H9 (cell line): ENCODE data around the gene TMBIM6. TPM values are rescaled to one million over a fixed set of nuclear protein-coding genes. Genes with fewer than 3 reads are reported as not detected.

Experiments used
- DNase-seq: peaks from one replicate; pipeline ENCODE4 v3.0.0-alpha.2; 2017
- H2AFZ ChIP-seq: one replicate; pipeline ENCODE4 v1.6.1; 2013; ENCODE audit warnings: mild to moderate bottlenecking, low read length, control low read depth, moderate library complexity
- H2AK5ac ChIP-seq: 2 replicates; pipeline ENCODE4 v1.6.1; 2013; ENCODE audit warnings: low read length, control low read depth, mixed read lengths; ENCODE audit not compliant: insufficient read length
- H2BK120ac ChIP-seq: one replicate; pipeline ENCODE4 v1.6.1; 2013; ENCODE audit warnings: low read depth, mild to moderate bottlenecking, low read length, control low read depth, inconsistent platforms; ENCODE audit not compliant: poor library complexity, severe bottlenecking
- H2BK12ac ChIP-seq: 2 replicates; pipeline ENCODE4 v1.6.1; 2013; ENCODE audit warnings: low read length, control low read depth, mixed read lengths, low read depth; ENCODE audit not compliant: insufficient read length
- H2BK15ac ChIP-seq: 2 replicates; pipeline ENCODE4 v1.6.1; 2013; ENCODE audit warnings: low read depth, low read length, control low read depth
- H2BK20ac ChIP-seq: one replicate; pipeline ENCODE4 v1.6.1; 2013; ENCODE audit warnings: low read depth, mild to moderate bottlenecking, low read length, control low read depth, inconsistent platforms; ENCODE audit not compliant: poor library complexity, severe bottlenecking
- H2BK5ac ChIP-seq: 2 replicates; pipeline ENCODE4 v1.6.1; 2013; ENCODE audit warnings: low read length, control low read depth, mixed read lengths; ENCODE audit not compliant: insufficient read length
- H3K14ac ChIP-seq: 2 replicates; pipeline ENCODE4 v1.6.1; 2013; ENCODE audit warnings: low read length, control low read depth; ENCODE audit not compliant: insufficient read depth
- H3K18ac ChIP-seq: 2 replicates; pipeline ENCODE4 v1.6.1; 2013; ENCODE audit warnings: low read depth, mild to moderate bottlenecking, mixed read lengths, low read length, control low read depth; ENCODE audit not compliant: insufficient read length
- H3K23ac ChIP-seq: 2 replicates; pipeline ENCODE4 v1.6.1; 2013; ENCODE audit warnings: low read length, control low read depth, mixed read lengths, low read depth; ENCODE audit not compliant: insufficient read length
- H3K23me2 ChIP-seq: 2 replicates; pipeline ENCODE4 v1.6.1; 2013; ENCODE audit warnings: low read depth, mild to moderate bottlenecking, mixed read lengths, low read length, control low read depth; ENCODE audit not compliant: insufficient read length, poor library complexity, severe bottlenecking
- H3K27ac ChIP-seq: 2 replicates; pipeline ENCODE4 v1.5.1; 2013; ENCODE audit warnings: low read length, control low read depth, mixed read lengths, low read depth; ENCODE audit not compliant: insufficient read length
- H3K27me3 ChIP-seq: 2 replicates; pipeline ENCODE4 v1.6.1; 2013; ENCODE audit warnings: low read length, control low read depth, inconsistent platforms; ENCODE audit not compliant: insufficient read depth
- H3K4ac ChIP-seq: 2 replicates; pipeline ENCODE4 v1.6.1; 2013; ENCODE audit warnings: low read depth, mild to moderate bottlenecking, control low read depth, inconsistent platforms, low read length, moderate library complexity
- H3K4me1 ChIP-seq: 2 replicates; pipeline ENCODE4 v1.6.1; 2013; ENCODE audit warnings: low read length, control low read depth, inconsistent platforms; ENCODE audit not compliant: insufficient read depth
- H3K4me2 ChIP-seq: 2 replicates; pipeline ENCODE4 v1.6.1; 2013; ENCODE audit warnings: low read length, control low read depth, mixed read lengths; ENCODE audit not compliant: insufficient read length, insufficient read depth
- H3K56ac ChIP-seq: 2 replicates; pipeline ENCODE4 v1.6.1; 2013; ENCODE audit warnings: low read depth, mild to moderate bottlenecking, mixed read lengths, low read length, control low read depth; ENCODE audit not compliant: insufficient read length
- H3K79me1 ChIP-seq: 2 replicates; pipeline ENCODE4 v1.6.1; 2013; ENCODE audit warnings: low read depth, mild to moderate bottlenecking, moderate library complexity, low read length, control low read depth, inconsistent platforms; ENCODE audit not compliant: insufficient read depth, poor library complexity, severe bottlenecking
- H3K79me2 ChIP-seq: 2 replicates; pipeline ENCODE4 v1.6.1; 2013; ENCODE audit warnings: low read length, control low read depth, inconsistent platforms; ENCODE audit not compliant: insufficient read depth
- H3K9ac ChIP-seq: 2 replicates; pipeline ENCODE4 v1.6.1; 2013; ENCODE audit warnings: low read length, control low read depth, mixed read lengths; ENCODE audit not compliant: insufficient read length; ENCODE audit errors: extremely low read depth
- H3K9me3 ChIP-seq: one replicate; pipeline ENCODE4 v1.6.1; 2013; ENCODE audit warnings: low read depth, low read length, inconsistent platforms; ENCODE audit not compliant: control insufficient read depth
- H3T11ph ChIP-seq: one replicate; pipeline ENCODE4 v1.6.1; 2013; ENCODE audit warnings: mild to moderate bottlenecking, low read length, control low read depth, inconsistent platforms
- H4K20me1 ChIP-seq: one replicate; pipeline ENCODE4 v1.6.1; 2013; ENCODE audit not compliant: control insufficient read depth, insufficient read length, insufficient read depth
- H4K5ac ChIP-seq: 2 replicates; pipeline ENCODE4 v1.6.1; 2013; ENCODE audit warnings: low read depth, mild to moderate bottlenecking, mixed read lengths, low read length, control low read depth; ENCODE audit not compliant: insufficient read length
- H4K8ac ChIP-seq: replicated peaks from 2 replicates; pipeline ENCODE4 v1.6.1; 2013; ENCODE audit warnings: low read length, control low read depth, mixed read lengths, low read depth; ENCODE audit not compliant: insufficient read length
- H4K91ac ChIP-seq: 2 replicates; pipeline ENCODE4 v1.6.1; 2013; ENCODE audit warnings: low read depth, mild to moderate bottlenecking, moderate library complexity, mixed read lengths, low read length, control low read depth; ENCODE audit not compliant: insufficient read length
- H3K27ac Mint-ChIP-seq, 3 experiments: 2 replicates in 2 of 3; 3 replicates in 1 of 3; pipeline ENCODE4 v1.8.0; 2020 to 2021; ENCODE audit warnings: mixed read lengths in 3 of 3, mild to moderate bottlenecking in 1 of 3, moderate library complexity in 1 of 3
- H3K27me3 Mint-ChIP-seq: 2 replicates; pipeline ENCODE4 v1.8.0; 2021; ENCODE audit warnings: low read depth, mild to moderate bottlenecking, moderate library complexity, mixed read lengths
- H3K36me3 Mint-ChIP-seq, 3 experiments: 2 replicates in 2 of 3; 3 replicates in 1 of 3; pipeline ENCODE4 v1.8.0; 2020 to 2021; ENCODE audit warnings: low read depth in 3 of 3, mixed read lengths in 3 of 3; ENCODE audit not compliant: insufficient read depth in 1 of 3
- H3K4me1 Mint-ChIP-seq, 2 experiments: 2 replicates each; pipeline ENCODE4 v1.8.0; 2020; ENCODE audit warnings: mixed read lengths in 2 of 2
- H3K4me3 Mint-ChIP-seq, 2 experiments: 2 replicates in 1 of 2; 3 replicates in 1 of 2; pipeline ENCODE4 v1.8.0; 2020 to 2021; ENCODE audit warnings: mild to moderate bottlenecking in 2 of 2, mixed read lengths in 2 of 2, moderate library complexity in 1 of 2
- H3K9me3 Mint-ChIP-seq, 2 experiments: 2 replicates in 1 of 2; 3 replicates in 1 of 2; pipeline ENCODE4 v1.8.0; 2020; ENCODE audit warnings: mild to moderate bottlenecking in 2 of 2, mixed read lengths in 2 of 2, moderate library complexity in 1 of 2
- WGBS: extraction: QIAGEN DNeasy Blood & Tissue Kit; methylation state at CpG from one replicate; pipeline ENCODE4 v1.1.7; 2013; ENCODE audit warnings: missing lambda C conversion rate, low lambda C conversion rate, mixed read lengths; ENCODE audit not compliant: insufficient read length; ENCODE audit errors: extremely low coverage; 5-methylcytosine and 5-hydroxymethylcytosine counted together
- total RNA-seq: library from RNA; stranded (reverse); gene quantifications from 2 replicates; pipeline ENCODE4 v1.2.1, GENCODE V29; 2021
- TF ChIP-seq, protein P1 (sequence below): fragments of 200-600 bp; sonication (generic); conservative IDR thresholded peaks from 3 replicates; pipeline ENCODE4 v1.8.0; 2021; ENCODE audit warnings: antibody characterized with exemption, mild to moderate bottlenecking

TMBIM6 gene
- total RNA-seq, 1 experiment from 2014 or later: 362 TPM

DNA sequence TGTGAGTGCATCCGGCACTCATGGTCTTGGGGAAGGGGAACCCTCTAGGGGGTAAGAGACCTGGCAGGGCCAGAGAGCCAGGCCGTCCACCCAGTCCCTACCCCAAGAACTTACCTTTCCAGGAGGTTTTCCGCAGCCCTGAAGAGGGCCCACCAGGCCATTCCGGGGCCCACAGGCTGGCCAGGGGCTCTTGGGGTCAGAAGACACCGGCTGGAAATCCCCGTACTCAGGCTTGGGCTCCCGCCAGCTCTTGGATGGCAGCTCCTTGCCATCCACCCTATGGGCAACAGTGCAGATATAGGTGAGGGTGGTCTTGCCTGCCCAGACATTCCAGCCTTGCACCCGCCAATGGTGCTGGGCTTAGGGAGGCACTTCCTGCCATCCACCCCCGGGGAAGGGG lies 52.3 kb downstream of the TMBIM6 start:
- Histone ChIP-seq H3K9ac (no peak overlapping the region), H3K9me3 (no peaks in the 10 kb centered on the region), H3K18ac (no peak overlapping the region), H3K27me3 (no peaks in the 10 kb centered on the region), H3T11ph (no peak overlapping the region), H3K4me1 (no peaks in the 10 kb centered on the region; the same call in 1 of the 2 replicates), H4K8ac (no peak overlapping the region), H2BK15ac (no peak overlapping the region), H2AK5ac (no peak overlapping the region), H3K27ac (no peak overlapping the region), H3K56ac (no peak overlapping the region), H3K79me2 (no peaks in the 10 kb centered on the region), H2BK12ac (no peak overlapping the region), H2BK120ac (no peak overlapping the region), H4K20me1 (no peaks in the 10 kb centered on the region), H3K4me2 (no peak overlapping the region), H2BK5ac (no peak overlapping the region), H3K23me2 (no peaks in the 10 kb centered on the region), H3K79me1 (no peaks in the 10 kb centered on the region), H3K4ac (no peak overlapping the region), H4K5ac (no peak overlapping the region), H4K91ac (no peak overlapping the region), H3K14ac (no peak overlapping the region; the same call in 1 of the 2 replicates), H2BK20ac (no peak overlapping the region), H3K23ac (no peak overlapping the region), H2AFZ (no peak overlapping the region)
- no CpG with 5 or more reads among the region's 9 CpGs for WGBS
- Mint-ChIP-seq H3K9me3 (0 out of 5 replicates have a peak, but pooled peaks cover 0 to 2% of the 10 kb centered on the region in 2 experiments), H3K27me3 (no peaks in the 10 kb centered on the region), H3K27ac (no peak overlapping the region; a peak in 1 of 7 replicates), H3K36me3 (peaks cover 0 to 13% (median 3%) of the 10 kb centered on the region in 3 experiments; a peak in 5 of 7 replicates), H3K4me1 (peaks cover 5 to 11% of the 10 kb centered on the region in 2 experiments), H3K4me3 (no peak overlapping the region)
- TF ChIP-seq, protein P1, sequence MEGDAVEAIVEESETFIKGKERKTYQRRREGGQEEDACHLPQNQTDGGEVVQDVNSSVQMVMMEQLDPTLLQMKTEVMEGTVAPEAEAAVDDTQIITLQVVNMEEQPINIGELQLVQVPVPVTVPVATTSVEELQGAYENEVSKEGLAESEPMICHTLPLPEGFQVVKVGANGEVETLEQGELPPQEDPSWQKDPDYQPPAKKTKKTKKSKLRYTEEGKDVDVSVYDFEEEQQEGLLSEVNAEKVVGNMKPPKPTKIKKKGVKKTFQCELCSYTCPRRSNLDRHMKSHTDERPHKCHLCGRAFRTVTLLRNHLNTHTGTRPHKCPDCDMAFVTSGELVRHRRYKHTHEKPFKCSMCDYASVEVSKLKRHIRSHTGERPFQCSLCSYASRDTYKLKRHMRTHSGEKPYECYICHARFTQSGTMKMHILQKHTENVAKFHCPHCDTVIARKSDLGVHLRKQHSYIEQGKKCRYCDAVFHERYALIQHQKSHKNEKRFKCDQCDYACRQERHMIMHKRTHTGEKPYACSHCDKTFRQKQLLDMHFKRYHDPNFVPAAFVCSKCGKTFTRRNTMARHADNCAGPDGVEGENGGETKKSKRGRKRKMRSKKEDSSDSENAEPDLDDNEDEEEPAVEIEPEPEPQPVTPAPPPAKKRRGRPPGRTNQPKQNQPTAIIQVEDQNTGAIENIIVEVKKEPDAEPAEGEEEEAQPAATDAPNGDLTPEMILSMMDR: no peak
- DNase-seq: no peak
